SU-DHL-6 (cell line): ENCODE measurements around the gene XYLT1.
"Not testable (repeated sequence)": the region's sequence is repeated elsewhere in the genome, so short reads cannot be mapped to it uniquely, and the experiment has no call there.

Experiments used
- CTCF ChIP-seq: fragments of 200-600 bp; sonication (generic); IDR thresholded peaks from one replicate; pipeline ENCODE4 v1.5.1; 2017; ENCODE audit warnings: antibody characterized with exemption, mild to moderate bottlenecking, low read length, moderate library complexity; ENCODE audit not compliant: insufficient read depth, poor library complexity, severe bottlenecking
- EZH2phosphoT487 ChIP-seq: fragments of 200-600 bp; sonication (generic), shearing (Covaris generic); conservative IDR thresholded peaks from 2 replicates; pipeline ENCODE4 v1.6.1; 2018; ENCODE audit warnings: mild to moderate bottlenecking, antibody characterized with exemption, low read length, moderate library complexity, mixed read lengths

- not testable (repeated sequence) for TF ChIP-seq CTCF, EZH2phosphoT487
Measured at GRCh38 chr16:17335406-17335805, 135.4 kb downstream of the XYLT1 start.
